Colonic mucosa (tissue), 4 donors: ENCODE measurements around the gene FOXE1. TPM values are rescaled to one million over a fixed set of nuclear protein-coding genes. Genes with fewer than 3 reads are reported as not detected.

ENCODE experiments used
- DNase-seq: peaks from one replicate; pipeline ENCODE4 v3.0.0-alpha.2; 2020
- H3K27ac ChIP-seq: fragments of 200-600 bp; one replicate; pipeline ENCODE4 v1.8.0; 2021
- H3K27me3 ChIP-seq: fragments of 200-600 bp; one replicate; pipeline ENCODE4 v1.8.0; 2021
- H3K36me3 ChIP-seq: fragments of 200-600 bp; one replicate; pipeline ENCODE4 v1.8.0; 2021
- H3K4me1 ChIP-seq: fragments of 200-600 bp; one replicate; pipeline ENCODE4 v1.8.0; 2021; ENCODE audit warnings: mild to moderate bottlenecking
- H3K4me3 ChIP-seq: fragments of 200-600 bp; one replicate; pipeline ENCODE4 v1.8.0; 2021
- H3K9ac ChIP-seq, 2 donors: one replicate each; pipeline ENCODE4 v1.7.0; 2013; ENCODE audit warnings: control low read depth in 2 of 2, low read depth in 2 of 2, low read length in 2 of 2
- H3K9me3 ChIP-seq: fragments of 200-600 bp; one replicate; pipeline ENCODE4 v1.8.0; 2021
- CTCF ChIP-seq: fragments of 200-600 bp; IDR thresholded peaks from one replicate; pipeline ENCODE4 v1.8.0; 2022; ENCODE audit warnings: antibody characterized with exemption, mild to moderate bottlenecking
- intact Hi-C: fragments of 100-400 bp; cut with DNase I; formaldehyde crosslinking; loops from one replicate; pipeline ENCODE4 v1.14.1; 2022
- total RNA-seq, 2 donors: library from RNA; stranded (reverse); fragmentation: NEBNext Ultra II Directional in 1 of 2; extraction: Animal tissue kit (Norgen Biotek cat#: 25700) in 1 of 2; gene quantifications; one replicate each; pipeline ENCODE4 v1.2.1, GENCODE V29; 2021
- donor health status: healthy.
- donor health status: DM: no; HTN: no; CAD: no.
- donor health status: DM: no; HTN: no; CAD: no.

Gene FOXE1
- total RNA-seq, 2 donors from 2014 or later = not detected

GRCh38 chr9:97859346-97859745 lies 6.3 kb downstream of the FOXE1 start:
- no peaks in the 10 kb centered on the region for H3K4me1 ChIP-seq
- H3K36me3 ChIP-seq = no peaks in the 10 kb centered on the region
- TF ChIP-seq CTCF = no peak
- H3K4me3 ChIP-seq = no peak overlapping the region
- peaks cover 60% of the 10 kb centered on the region for H3K27me3 ChIP-seq
- H3K27ac ChIP-seq = no peak overlapping the region
- intact Hi-C loops = no loop called here
- no peak for DNase-seq
- H3K9me3 ChIP-seq = no peaks in the 10 kb centered on the region
- no peak overlapping the region for H3K9ac ChIP-seq

- no peak for DNase-seq
- Histone ChIP-seq H3K36me3 (no peaks in the 10 kb centered on the region), H3K4me3 (no peak overlapping the region), H3K9ac (no peak overlapping the region), H3K9me3 (no peaks in the 10 kb centered on the region), H3K27ac (no peak overlapping the region), H3K27me3 (peaks cover 47% of the 10 kb centered on the region), H3K4me1 (no peaks in the 10 kb centered on the region)
- intact Hi-C loops = no loop called here
- TF ChIP-seq CTCF = no peak
Measured at GRCh38 chr9:97860451-97861147, 7.6 kb downstream of the FOXE1 start.

GRCh38 chr9:97861148-97861475 lies 8.1 kb downstream of the FOXE1 start:
- H3K4me1 ChIP-seq = no peaks in the 10 kb centered on the region
- no peaks in the 10 kb centered on the region for H3K9me3 ChIP-seq
- intact Hi-C loops = no loop called here
- H3K27ac ChIP-seq = no peak overlapping the region
- H3K27me3 ChIP-seq = peaks cover 42% of the 10 kb centered on the region
- no peak overlapping the region for H3K9ac ChIP-seq
- DNase-seq = no peak
- TF ChIP-seq CTCF = no peak
- no peak overlapping the region for H3K4me3 ChIP-seq
- no peaks in the 10 kb centered on the region for H3K36me3 ChIP-seq

- Histone ChIP-seq H3K36me3 (no peaks in the 10 kb centered on the region), H3K27me3 (peaks cover 20% of the 10 kb centered on the region), H3K4me3 (no peak overlapping the region), H3K4me1 (no peaks in the 10 kb centered on the region), H3K27ac (no peak overlapping the region), H3K9ac (no peak overlapping the region), H3K9me3 (no peaks in the 10 kb centered on the region)
- intact Hi-C loops = no loop called here
- no peak for DNase-seq
- no peak for TF ChIP-seq CTCF
Measured at GRCh38 chr9:97863314-97863713, 10.3 kb downstream of the FOXE1 start.

GRCh38 chr9:97864396-97864795 lies 11.4 kb downstream of the FOXE1 start:
- Histone ChIP-seq H3K27me3 (peaks cover 10% of the 10 kb centered on the region), H3K4me1 (no peaks in the 10 kb centered on the region), H3K36me3 (no peaks in the 10 kb centered on the region), H3K9ac (no peak overlapping the region), H3K4me3 (no peak overlapping the region), H3K9me3 (no peaks in the 10 kb centered on the region), H3K27ac (no peak overlapping the region)
- DNase-seq = no peak
- TF ChIP-seq CTCF = no peak
- intact Hi-C loops = no loop called here
